D341Med (cell line): ENCODE measurements around the gene NCF4.

Experiments used
- DNase-seq: peaks from one replicate; pipeline ENCODE4 v3.0.0; 2012; ENCODE audit warnings: low spot score

NCF4 gene

GRCh38 chr22:36864454-36865215 lies 3.8 kb downstream of the NCF4 start:
- no peak for DNase-seq

GRCh38 chr22:36865346-36865745 lies 4.5 kb downstream of the NCF4 start:
- DNase-seq, result no peak

- DNase-seq, result no peak
Measured at GRCh38 chr22:36867695-36868094, 6.9 kb downstream of the NCF4 start.

GRCh38 chr22:36868546-36869181 lies 7.9 kb downstream of the NCF4 start:
- no peak for DNase-seq

GRCh38 chr22:36870250-36870649 lies 9.4 kb downstream of the NCF4 start:
- no peak for DNase-seq

- no peak for DNase-seq
Measured at GRCh38 chr22:36871669-36872081, 10.9 kb downstream of the NCF4 start.

- DNase-seq, result no peak
Measured at GRCh38 chr22:36872084-36872483, 11.3 kb downstream of the NCF4 start.

GRCh38 chr22:36872866-36873498 lies 12.2 kb downstream of the NCF4 start:
- no peak for DNase-seq

- peak; percentile 69 for DNase-seq
Measured at GRCh38 chr22:36873614-36874308, 13.0 kb downstream of the NCF4 start.

GRCh38 chr22:36874309-36874696 lies 13.5 kb downstream of the NCF4 start:
- DNase-seq, result no peak

GRCh38 chr22:36874736-36875135 lies 13.9 kb downstream of the NCF4 start:
- DNase-seq, result no peak

- DNase-seq, result no peak
Measured at GRCh38 chr22:36875741-36876140, 14.9 kb downstream of the NCF4 start.

GRCh38 chr22:36879775-36880174 lies 19.0 kb downstream of the NCF4 start:
- no peak for DNase-seq

GRCh38 chr22:36881504-36882245 lies 20.9 kb downstream of the NCF4 start:
- no peak for DNase-seq

- DNase-seq, result no peak
Measured at GRCh38 chr22:36884349-36885158, 23.7 kb downstream of the NCF4 start.

- DNase-seq, result no peak
Measured at GRCh38 chr22:36885474-36885873, 24.7 kb downstream of the NCF4 start.

GRCh38 chr22:36886016-36886415 lies 25.2 kb downstream of the NCF4 start:
- DNase-seq, result no peak

GRCh38 chr22:36887162-36887561 lies 26.4 kb downstream of the NCF4 start:
- no peak for DNase-seq

GRCh38 chr22:36891646-36892045 lies 30.8 kb downstream of the NCF4 start:
- no peak for DNase-seq

- DNase-seq, result no peak
Measured at GRCh38 chr22:36892292-36892691, 31.5 kb downstream of the NCF4 start.

GRCh38 chr22:36893262-36893661 lies 32.5 kb downstream of the NCF4 start:
- DNase-seq, result no peak
